PFSK-1 (cell line): Measurements from ENCODE around the gene LPCAT1.

Experiments
- FOXP2 ChIP-seq: optimal IDR thresholded peaks from 2 replicates; pipeline ENCODE3; 2011; ENCODE audit warnings: borderline replicate concordance, control low read depth, inconsistent platforms; ENCODE audit not compliant: insufficient read depth; ENCODE audit errors: extremely low read length, extremely low read depth
- POLR2AphosphoS5 ChIP-seq: IDR thresholded peaks from 2 replicates; pipeline ENCODE4 v1.6.1; 2012; ENCODE audit warnings: low read depth, mild to moderate bottlenecking, control low read depth, low read length, moderate library complexity
- REST ChIP-seq, 2 experiments: IDR thresholded peaks; 2 replicates each; pipeline versions ENCODE4 v1.6.1 to v1.8.0; 2011 to 2012; ENCODE audit warnings: low read depth in 2 of 2, low read length in 2 of 2, control low read depth in 1 of 2, inconsistent platforms in 1 of 2, mild to moderate bottlenecking in 1 of 2, moderate library complexity in 1 of 2; ENCODE audit not compliant: insufficient read depth in 1 of 2
- SIN3A ChIP-seq: IDR thresholded peaks from 2 replicates; pipeline ENCODE4 v1.6.1; 2012; ENCODE audit warnings: mild to moderate bottlenecking, low read length, moderate library complexity, borderline replicate concordance; ENCODE audit not compliant: insufficient read depth
- TAF1 ChIP-seq: IDR thresholded peaks from 2 replicates; pipeline ENCODE4 v1.6.1; 2012; ENCODE audit warnings: low read length, control low read depth, borderline replicate concordance; ENCODE audit not compliant: insufficient read depth

The LPCAT1 gene

DNA sequence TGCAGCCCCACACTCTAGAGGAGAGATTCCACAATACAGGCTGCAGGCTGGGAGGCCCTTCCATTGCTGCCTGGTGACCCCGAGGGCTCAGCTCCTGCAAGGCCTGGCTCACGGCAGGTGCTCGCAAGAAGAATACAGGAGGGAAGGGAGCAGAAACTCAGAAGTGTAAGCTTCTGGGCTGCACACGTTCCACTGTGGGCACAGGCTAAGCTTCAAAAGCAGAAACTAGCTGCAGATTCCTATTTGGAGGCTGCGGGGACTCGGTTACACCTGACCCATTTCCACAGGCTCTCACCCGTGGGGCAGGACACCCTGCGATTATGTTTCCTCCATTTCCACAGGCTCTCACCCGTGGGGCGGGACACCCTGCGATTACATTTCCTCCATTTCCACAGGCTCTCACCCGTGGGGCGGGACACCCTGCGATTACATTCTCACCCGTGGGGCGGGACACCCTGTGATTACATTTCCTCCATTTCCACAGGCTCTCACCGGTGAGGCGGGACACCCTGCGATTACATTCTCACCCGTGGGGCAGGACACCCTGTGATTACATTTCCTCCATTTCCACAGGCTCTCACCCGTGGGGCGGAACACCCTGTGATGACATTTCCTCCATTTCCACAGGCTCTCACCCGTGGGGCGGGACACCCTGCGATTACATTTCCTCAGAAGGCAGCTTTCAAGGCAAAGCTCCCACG is 10.3 kb downstream of the LPCAT1 start:
- TF ChIP-seq SIN3A: no peak
- no peak for TF ChIP-seq FOXP2
- TF ChIP-seq REST (IDR thresholded peaks at IDR 0.05; ENCODE audit: insufficient read depth in 1 of 2, low read depth in 2 of 2, low read length in 2 of 2): no peak
- no peak for TF ChIP-seq POLR2AphosphoS5
- no peak for TF ChIP-seq TAF1

DNA sequence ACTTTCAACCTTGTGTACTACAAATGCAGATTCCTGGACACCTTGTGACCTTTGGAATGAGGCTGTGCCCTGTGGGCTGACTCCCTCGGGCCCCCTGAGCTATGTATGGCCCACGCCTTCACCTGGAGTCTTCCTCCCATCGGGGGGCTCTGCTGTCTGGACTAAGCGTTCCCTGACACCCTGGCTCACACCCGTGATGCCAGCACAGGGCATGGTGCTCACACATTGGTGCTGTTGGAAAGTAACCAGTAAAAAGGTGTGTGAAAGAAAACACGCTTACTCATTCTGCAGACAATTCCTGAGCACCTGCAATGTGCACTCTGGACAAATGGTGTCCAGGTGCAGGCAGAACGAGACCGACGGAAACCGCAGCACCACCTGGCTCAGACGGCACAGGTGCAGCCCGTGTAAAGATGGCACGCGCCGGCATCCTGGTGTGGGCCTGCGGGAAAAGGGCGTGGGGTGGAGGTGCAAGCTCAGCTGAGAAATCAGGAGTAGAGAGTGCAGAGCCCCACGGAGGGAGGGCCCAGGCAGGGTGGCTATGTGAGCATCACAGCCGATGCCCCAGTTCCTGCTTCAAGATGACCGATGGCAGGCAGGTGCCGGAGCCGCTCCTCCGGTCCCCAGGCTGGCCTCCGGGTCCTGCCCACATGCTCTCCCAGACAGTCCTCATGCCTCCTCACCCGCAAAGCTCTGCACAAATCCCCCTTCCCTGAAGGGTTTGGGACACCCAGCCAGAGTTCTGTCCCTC is 11.0 kb downstream of the LPCAT1 start:
- no peak for TF ChIP-seq SIN3A
- no peak for TF ChIP-seq FOXP2
- no peak for TF ChIP-seq REST (IDR thresholded peaks at IDR 0.05; ENCODE audit: insufficient read depth in 1 of 2, low read depth in 2 of 2, low read length in 2 of 2)
- TF ChIP-seq TAF1: no peak
- no peak for TF ChIP-seq POLR2AphosphoS5

DNA sequence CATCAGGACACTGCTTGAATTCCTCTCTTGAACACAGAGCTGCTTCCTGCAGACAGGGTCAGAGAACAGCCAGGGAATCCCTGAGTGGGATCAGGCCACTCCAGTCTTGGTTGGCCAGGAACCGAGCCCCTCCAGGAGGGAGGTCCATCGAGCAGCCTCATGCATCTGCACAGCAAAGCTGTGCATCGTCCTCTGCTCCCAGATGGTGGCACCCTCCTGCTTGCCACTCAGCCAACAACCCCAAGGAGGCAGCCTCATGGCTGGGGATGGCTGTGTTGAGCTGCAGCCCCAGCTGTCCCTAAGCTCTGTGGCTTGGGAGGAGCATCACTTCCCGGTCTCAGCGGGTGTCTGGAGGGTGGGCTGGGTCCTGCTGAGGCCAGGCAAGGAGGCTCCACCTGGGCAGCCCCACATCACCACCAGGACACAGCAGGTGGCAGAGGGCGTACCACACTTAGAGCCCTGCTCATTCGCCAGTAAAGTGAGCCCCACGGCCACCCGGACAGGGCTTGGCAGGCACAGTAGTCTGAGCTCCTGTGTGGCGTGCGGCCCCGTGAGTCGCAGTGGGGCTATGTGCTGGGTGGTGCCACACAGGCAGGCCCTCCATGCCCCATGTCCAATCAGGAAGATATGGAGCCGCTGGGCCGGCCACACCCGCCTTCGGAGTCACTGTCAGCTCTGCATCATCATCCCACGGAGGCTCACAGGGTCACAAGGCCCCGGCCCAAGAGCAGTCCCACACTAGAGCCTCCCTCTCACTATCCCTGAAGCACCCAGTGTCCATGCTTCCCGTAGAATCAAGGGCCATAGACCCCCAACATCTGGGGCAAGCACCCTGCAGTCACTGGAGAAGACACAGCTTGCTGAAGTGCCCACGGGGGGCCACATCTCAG is 11.9 kb downstream of the LPCAT1 start:
- TF ChIP-seq REST (IDR thresholded peaks at IDR 0.05; ENCODE audit: insufficient read depth in 1 of 2, low read depth in 2 of 2, low read length in 2 of 2) (no peak), POLR2AphosphoS5 (no peak), TAF1 (no peak), FOXP2 (no peak), SIN3A (no peak)

DNA sequence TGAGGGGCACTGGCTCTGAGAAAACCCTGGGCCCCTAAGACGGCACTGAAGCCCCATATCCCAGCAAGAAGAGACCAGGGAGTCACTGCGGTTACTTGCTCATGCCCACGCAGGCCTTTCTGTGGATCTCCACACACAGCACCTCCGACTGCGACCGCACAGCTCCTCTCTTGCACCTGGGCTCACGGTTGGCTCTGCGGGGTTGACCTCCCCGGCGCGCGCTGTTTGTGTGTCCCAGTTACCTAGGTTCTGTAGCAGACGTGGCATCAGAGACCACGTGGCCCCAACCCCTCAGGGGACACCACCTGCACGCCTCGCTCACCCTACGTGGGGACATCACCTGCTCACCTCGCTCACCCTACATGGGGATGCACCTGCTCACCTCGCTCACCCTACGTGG is 12.7 kb downstream of the LPCAT1 start:
- TF ChIP-seq POLR2AphosphoS5: no peak
- no peak for TF ChIP-seq TAF1
- no peak for TF ChIP-seq FOXP2
- no peak for TF ChIP-seq REST (IDR thresholded peaks at IDR 0.05; ENCODE audit: insufficient read depth in 1 of 2, low read depth in 2 of 2, low read length in 2 of 2)
- no peak for TF ChIP-seq SIN3A
